Common myeloid progenitor, CD34-positive (primary cell): ENCODE data around the gene NFATC3.
A peak's percentile ranks its signal among the peaks of the same experiment; 100 is the strongest.

ENCODE experiments used
- CTCF ChIA-PET: fragments of 350-600 bp; sonication (Branson Sonifier 250); formaldehyde crosslinking; loops from one replicate; lab custom pipeline; 2021; ENCODE audit warnings: antibody characterized with exemption; lab: Charles Lee
- POLR2A ChIA-PET: fragments of 350-600 bp; sonication (Branson Sonifier 250); formaldehyde crosslinking; loops from one replicate; lab custom pipeline; 2021; ENCODE audit warnings: antibody characterized with exemption; lab: Charles Lee
- DNase-seq, 3 donors: peaks; one replicate each; pipeline versions ENCODE4 v3.0.0 to v3.0.0-alpha.2; 2013
- H3K27ac ChIP-seq, 2 experiments: 1 replicate in 1 of 2; 2 replicates in 1 of 2; pipeline ENCODE4 v1.7.0; 2013; ENCODE audit warnings: inconsistent platforms in 2 of 2, low read length in 2 of 2, mild to moderate bottlenecking in 2 of 2, low read depth in 1 of 2, moderate library complexity in 1 of 2; ENCODE audit not compliant: severe bottlenecking in 2 of 2, insufficient read depth in 1 of 2, poor library complexity in 1 of 2
- H3K27me3 ChIP-seq, 5 experiments: replicated peaks in 2 of 5; 1 replicate in 3 of 5; 2 replicates in 2 of 5; pipeline versions ENCODE4 v1.6.1 to v1.7.0; 2013; ENCODE audit warnings: low read length in 4 of 5, mild to moderate bottlenecking in 2 of 5, moderate library complexity in 2 of 5, inconsistent platforms in 1 of 5; ENCODE audit not compliant: insufficient read depth in 5 of 5, control insufficient read depth in 4 of 5
- H3K36me3 ChIP-seq, 4 experiments: 1 replicate in 2 of 4; 2 replicates in 2 of 4; pipeline versions ENCODE4 v1.6.1 to v1.7.0; 2013; ENCODE audit warnings: low read length in 3 of 4, control low read depth in 1 of 4, mild to moderate bottlenecking in 1 of 4; ENCODE audit not compliant: control insufficient read depth in 4 of 4, insufficient read depth in 4 of 4
- H3K4me1 ChIP-seq, 4 experiments: 1 replicate in 3 of 4; 2 replicates in 1 of 4; pipeline versions ENCODE4 v1.6.1 to v1.7.1; 2013; ENCODE audit warnings: low read length in 3 of 4, mild to moderate bottlenecking in 3 of 4, control low read depth in 1 of 4, inconsistent platforms in 1 of 4, moderate library complexity in 1 of 4; ENCODE audit not compliant: control insufficient read depth in 4 of 4, insufficient read depth in 4 of 4; ENCODE audit errors: control extremely low read depth in 1 of 4
- H3K4me3 ChIP-seq, 7 experiments: 1 replicate in 4 of 7; 2 replicates in 3 of 7; pipeline versions ENCODE4 v1.5.1 to v1.7.0; 2013; ENCODE audit warnings: mild to moderate bottlenecking in 7 of 7, low read length in 6 of 7, moderate library complexity in 6 of 7, inconsistent platforms in 2 of 7, low read depth in 2 of 7, control low read depth in 1 of 7; ENCODE audit not compliant: insufficient read depth in 4 of 7, control insufficient read depth in 1 of 7; ENCODE audit errors: extremely low read depth in 1 of 7
- H3K9me3 ChIP-seq, 5 experiments: 1 replicate in 4 of 5; 2 replicates in 1 of 5; pipeline versions ENCODE4 v1.6.1 to v1.7.1; 2013; ENCODE audit warnings: low read length in 4 of 5, mild to moderate bottlenecking in 2 of 5, inconsistent platforms in 1 of 5, low read depth in 1 of 5, moderate library complexity in 1 of 5; ENCODE audit not compliant: control insufficient read depth in 4 of 5, insufficient read depth in 2 of 5; ENCODE audit errors: control extremely low read depth in 1 of 5
- WGBS: methylation state at CpG from one replicate; pipeline ENCODE4 v1.1.5; 2013; ENCODE audit not compliant: insufficient coverage; 5-methylcytosine and 5-hydroxymethylcytosine counted together

Gene NFATC3

GRCh38 chr16:68272507-68273209 is 187.5 kb downstream of the NFATC3 start:
- no peak for DNase-seq
- ChIA-PET CTCF (interaction anchor here (0.8 to 8.1 kb wide), 7 partner anchors 7 to 42 kb away, joined by 3 to 79 read pairs (median 4); partner anchors contain the start of genes PLA2G15, PRMT7, SLC7A6 and SLC7A6OS), POLR2A (interaction anchor here (1.1 kb wide), 1 partner anchor 9 kb away, joined by 5 read pairs; the partner anchor contains the start of gene SLC7A6)
- Histone ChIP-seq H3K27me3 (no peaks in the 10 kb centered on the region), H3K4me1 (peaks cover 11 to 39% (median 27%) of the 10 kb centered on the region in 4 experiments), H3K9me3 (no peaks in the 10 kb centered on the region), H3K36me3 (peaks cover 0 to 43% (median 13%) of the 10 kb centered on the region in 4 experiments), H3K27ac (no peak overlapping the region), H3K4me3 (no peak overlapping the region)
- 96% methylated on average over 3 of the region's 4 CpGs for WGBS

- CTCF ChIA-PET, result interaction anchor here (1.1 to 8.1 kb wide), 5 partner anchors 10 to 37 kb away, joined by 3 to 79 read pairs (median 8); partner anchors contain the start of genes PLA2G15, PRMT7, SLC7A6 and SLC7A6OS
- Histone ChIP-seq H3K27ac (no peak overlapping the region), H3K4me1 (peaks cover 11 to 39% (median 27%) of the 10 kb centered on the region in 4 experiments), H3K4me3 (no peak overlapping the region), H3K36me3 (peaks cover 0 to 41% (median 13%) of the 10 kb centered on the region in 4 experiments), H3K9me3 (no peaks in the 10 kb centered on the region), H3K27me3 (no peaks in the 10 kb centered on the region)
- POLR2A ChIA-PET, result interaction anchor here (1.1 kb wide), 1 partner anchor 9 kb away, joined by 5 read pairs; the partner anchor contains the start of gene SLC7A6
- DNase-seq, result no peak
- 93% methylated on average over 2 of the region's 5 CpGs for WGBS
These were observed 188.3 kb downstream of the NFATC3 start for GRCh38 chr16:68273459-68273858.

- H3K4me1 ChIP-seq, result peaks cover 11 to 39% (median 27%) of the 10 kb centered on the region in 4 experiments
- peaks cover 0 to 41% (median 13%) of the 10 kb centered on the region in 4 experiments for H3K36me3 ChIP-seq
- no peak overlapping the region for H3K27ac ChIP-seq
- H3K9me3 ChIP-seq, result no peaks in the 10 kb centered on the region
- H3K27me3 ChIP-seq, result no peaks in the 10 kb centered on the region
- 100% methylated on average over 4 of the region's 8 CpGs for WGBS
- H3K4me3 ChIP-seq, result no peak overlapping the region
- ChIA-PET POLR2A (interaction anchor here (0.5 kb wide), 1 partner anchor 13 kb away, joined by 3 read pairs; no protein-coding TSS in a partner anchor), CTCF (interaction anchor here (0.8 to 8.1 kb wide), 5 partner anchors 10 to 55 kb away, joined by 3 to 79 read pairs (median 4); partner anchors contain the start of gene SLC7A6)
- DNase-seq, result no peak
These were observed 188.7 kb downstream of the NFATC3 start for GRCh38 chr16:68273896-68274295.

GRCh38 chr16:68274441-68274840 is 189.3 kb downstream of the NFATC3 start:
- 86% methylated on average over 4 of the region's 4 CpGs for WGBS
- Histone ChIP-seq H3K4me3 (no peak overlapping the region), H3K9me3 (no peaks in the 10 kb centered on the region), H3K36me3 (peaks cover 0 to 38% (median 13%) of the 10 kb centered on the region in 4 experiments), H3K27me3 (no peaks in the 10 kb centered on the region), H3K27ac (no peak overlapping the region), H3K4me1 (peaks cover 11 to 36% (median 27%) of the 10 kb centered on the region in 4 experiments)
- POLR2A ChIA-PET, result no interaction called here
- CTCF ChIA-PET, result interaction anchor here (0.8 to 8.1 kb wide), 7 partner anchors 9 to 54 kb away, joined by 3 to 79 read pairs (median 4); partner anchors contain the start of gene SLC7A6
- no peak for DNase-seq

- Histone ChIP-seq H3K4me3 (peak overlapping the region in 1 of 7 experiments; percentile 33), H3K27me3 (no peaks in the 10 kb centered on the region), H3K27ac (peak overlapping the region in 1 of 2 experiments; percentile 39), H3K36me3 (peaks cover 0 to 38% (median 13%) of the 10 kb centered on the region in 4 experiments), H3K9me3 (no peaks in the 10 kb centered on the region), H3K4me1 (peaks cover 11 to 39% (median 29%) of the 10 kb centered on the region in 4 experiments)
- 29% methylated on average over 2 of the region's 4 CpGs for WGBS
- CTCF ChIA-PET, result interaction anchor here (1.0 to 8.1 kb wide), 6 partner anchors 8 to 53 kb away, joined by 3 to 79 read pairs (median 6); partner anchors contain the start of gene SLC7A6
- peak in 2 of 3 donors; percentile 70 to 81 for DNase-seq
- POLR2A ChIA-PET, result interaction anchor here (0.6 to 1.1 kb wide), 2 partner anchors 8 to 182 kb away, joined by 3 to 4 read pairs; no protein-coding TSS in a partner anchor
These were observed 190.5 kb downstream of the NFATC3 start for GRCh38 chr16:68275611-68276191.

- Histone ChIP-seq H3K27me3 (no peaks in the 10 kb centered on the region), H3K4me3 (peak overlapping the region in 1 of 7 experiments; percentile 33), H3K36me3 (peaks cover 0 to 33% (median 11%) of the 10 kb centered on the region in 4 experiments), H3K4me1 (peaks cover 11 to 39% (median 29%) of the 10 kb centered on the region in 4 experiments), H3K9me3 (no peaks in the 10 kb centered on the region), H3K27ac (peak overlapping the region in 1 of 2 experiments; percentile 39)
- no CpG with 5 or more reads among the region's 3 CpGs for WGBS
- ChIA-PET POLR2A (interaction anchor here (0.6 to 1.1 kb wide), 2 partner anchors 7 to 182 kb away, joined by 3 to 4 read pairs; no protein-coding TSS in a partner anchor), CTCF (interaction anchor here (1.0 to 8.1 kb wide), 4 partner anchors 9 to 23 kb away, joined by 3 to 79 read pairs (median 6); partner anchors contain the start of gene SLC7A6)
- DNase-seq, result no peak
These were observed 191.1 kb downstream of the NFATC3 start for GRCh38 chr16:68276223-68276622.
